Gastrocnemius medialis (tissue), 4 donors: Measurements from ENCODE around the gene PRKG1. TPM values are rescaled to one million over a fixed set of nuclear protein-coding genes. Genes with fewer than 3 reads are reported as not detected.

Experiments
- ATAC-seq, 2 donors: fragments of 150-250 bp; one replicate each; pipeline ENCODE4 v1.9.1; 2016
- DNase-seq, 2 donors: peaks; one replicate each; pipeline ENCODE4 v3.0.0-alpha.2; 2019
- H3K27ac ChIP-seq, 4 donors: fragments of 200-600 bp; sonication (generic); 1 replicate in 1 of 4; 2 replicates in 3 of 4; pipeline ENCODE4 v1.5.1; 2016 to 2018; ENCODE audit warnings: mild to moderate bottlenecking in 2 of 4, moderate library complexity in 1 of 4
- H3K27me3 ChIP-seq, 3 donors: fragments of 200-600 bp; sonication (generic) in 2 of 3; 1 replicate in 1 of 3; 2 replicates in 2 of 3; pipeline versions ENCODE4 v1.5.1 to v1.6.0; 2016 to 2019; ENCODE audit warnings: mild to moderate bottlenecking in 1 of 3, moderate library complexity in 1 of 3
- H3K36me3 ChIP-seq, 2 donors: fragments of 200-600 bp; sonication (generic) in 1 of 2; one replicate each; pipeline ENCODE4 v1.5.1; 2017 to 2018
- H3K4me1 ChIP-seq, 2 donors: fragments of 200-600 bp; sonication (generic) in 1 of 2; one replicate each; pipeline ENCODE4 v1.5.1; 2016 to 2017; ENCODE audit warnings: mild to moderate bottlenecking in 2 of 2
- H3K4me3 ChIP-seq, 4 donors: fragments of 200-600 bp; sonication (generic) in 3 of 4; 1 replicate in 1 of 4; 2 replicates in 3 of 4; pipeline ENCODE4 v1.5.1; 2016 to 2019; ENCODE audit warnings: mild to moderate bottlenecking in 2 of 4
- H3K9me3 ChIP-seq, 3 donors: fragments of 200-600 bp; sonication (generic) in 2 of 3; 1 replicate in 1 of 3; 2 replicates in 2 of 3; pipeline ENCODE4 v1.5.1; 2016 to 2019
- CTCF ChIP-seq, 5 experiments: fragments of 450-650 bp in 3 of 5; fragments of 200-600 bp in 2 of 5; sonication (generic) in 2 of 5; IDR thresholded peaks in 4 of 5; conservative IDR thresholded peaks in 1 of 5; 1 replicate in 4 of 5; 2 replicates in 1 of 5; pipeline ENCODE4 v1.5.1; 2016 to 2019; ENCODE audit warnings: antibody characterized with exemption in 5 of 5, mild to moderate bottlenecking in 3 of 5, moderate library complexity in 3 of 5
- POLR2A ChIP-seq, 2 donors: fragments of 450-650 bp; IDR thresholded peaks; one replicate each; pipeline ENCODE4 v1.6.1; 2017; ENCODE audit warnings: antibody characterized with exemption in 2 of 2, mild to moderate bottlenecking in 2 of 2, moderate library complexity in 2 of 2
- in situ Hi-C, 4 donors: fragments of 200-750 bp; cut with MboI; loops; one replicate each; pipeline versions ENCODE4 v1.15.0 to v1.8.0; 2017; ENCODE audit warnings: low sequenced_read_pairs in 4 of 4
- intact Hi-C: fragments of 100-400 bp; cut with DNase I; formaldehyde crosslinking; loops from one replicate; pipeline ENCODE4 v1.15.1; 2023; ENCODE audit warnings: low total_unique reads
- total RNA-seq, 4 donors: library from RNA; depleted of rRNA; stranded (reverse); fragments of >200 nt; gene quantifications; one replicate each; pipeline versions ENCODE4 v1.1.0 to v1.2.3, GENCODE V29; 2016

PRKG1 gene
- total RNA-seq, 4 donors from 2014 or later: 10.4 to 39.4 (median 25.1) TPM

GRCh38 chr10:51321980-51322379, 247.7 kb downstream of the PRKG1 start:
- H3K36me3 ChIP-seq: no peaks in the 10 kb centered on the region
- no peak for ATAC-seq
- H3K4me1 ChIP-seq: no peaks in the 10 kb centered on the region
- H3K27me3 ChIP-seq: no peaks in the 10 kb centered on the region
- TF ChIP-seq POLR2A (IDR thresholded peaks at IDR 0.05): no peak
- no peak for TF ChIP-seq CTCF (IDR thresholded peaks at IDR 0.05 in 4 of 5, conservative IDR thresholded peaks at IDR 0.05 in 1 of 5)
- no peaks in the 10 kb centered on the region for H3K9me3 ChIP-seq
- no peak overlapping the region for H3K27ac ChIP-seq
- in situ Hi-C loops: no loop called here
- no peak for DNase-seq
- no peak overlapping the region for H3K4me3 ChIP-seq
- intact Hi-C loops: no loop called here

GRCh38 chr10:51325649-51326048, 251.4 kb downstream of the PRKG1 start:
- no peak overlapping the region for H3K4me3 ChIP-seq
- H3K9me3 ChIP-seq: no peaks in the 10 kb centered on the region
- no peaks in the 10 kb centered on the region for H3K36me3 ChIP-seq
- H3K27me3 ChIP-seq: no peaks in the 10 kb centered on the region
- no peaks in the 10 kb centered on the region for H3K4me1 ChIP-seq
- in situ Hi-C loops: no loop called here
- intact Hi-C loops: no loop called here
- TF ChIP-seq POLR2A (IDR thresholded peaks at IDR 0.05) (no peak), CTCF (IDR thresholded peaks at IDR 0.05 in 4 of 5, conservative IDR thresholded peaks at IDR 0.05 in 1 of 5) (no peak)
- no peak for ATAC-seq
- no peak overlapping the region for H3K27ac ChIP-seq
- no peak for DNase-seq

- ATAC-seq (no peak), DNase-seq (no peak)
- TF ChIP-seq POLR2A (IDR thresholded peaks at IDR 0.05) (no peak), CTCF (IDR thresholded peaks at IDR 0.05 in 4 of 5, conservative IDR thresholded peaks at IDR 0.05 in 1 of 5) (no peak)
- Histone ChIP-seq H3K4me1 (no peaks in the 10 kb centered on the region), H3K9me3 (no peaks in the 10 kb centered on the region), H3K4me3 (no peak overlapping the region), H3K36me3 (no peaks in the 10 kb centered on the region), H3K27me3 (no peaks in the 10 kb centered on the region), H3K27ac (no peak overlapping the region)
- in situ Hi-C loops (no loop called here), intact Hi-C loops (no loop called here)
These were observed 251.9 kb downstream of the PRKG1 start for GRCh38 chr10:51326174-51326573.

- Histone ChIP-seq H3K4me3 (no peak overlapping the region), H3K27me3 (no peaks in the 10 kb centered on the region), H3K9me3 (no peaks in the 10 kb centered on the region), H3K36me3 (no peaks in the 10 kb centered on the region), H3K27ac (no peak overlapping the region), H3K4me1 (no peaks in the 10 kb centered on the region)
- no peak for ATAC-seq
- intact Hi-C loops (no loop called here), in situ Hi-C loops (no loop called here)
- no peak for DNase-seq
- TF ChIP-seq CTCF (IDR thresholded peaks at IDR 0.05 in 4 of 5, conservative IDR thresholded peaks at IDR 0.05 in 1 of 5) (no peak), POLR2A (IDR thresholded peaks at IDR 0.05) (no peak)
These were observed 253.1 kb downstream of the PRKG1 start for GRCh38 chr10:51327432-51327831.

GRCh38 chr10:51340366-51340765, 266.1 kb downstream of the PRKG1 start:
- H3K36me3 ChIP-seq: no peaks in the 10 kb centered on the region
- intact Hi-C loops (no loop called here), in situ Hi-C loops (no loop called here)
- H3K4me1 ChIP-seq: no peaks in the 10 kb centered on the region
- no peaks in the 10 kb centered on the region for H3K27me3 ChIP-seq
- no peak for ATAC-seq
- H3K9me3 ChIP-seq: no peaks in the 10 kb centered on the region
- DNase-seq: no peak
- TF ChIP-seq POLR2A (IDR thresholded peaks at IDR 0.05) (no peak), CTCF (IDR thresholded peaks at IDR 0.05 in 4 of 5, conservative IDR thresholded peaks at IDR 0.05 in 1 of 5) (no peak)
- H3K27ac ChIP-seq: no peak overlapping the region
- H3K4me3 ChIP-seq: no peak overlapping the region
